Glomerular visceral epithelial cell (primary cell): Measurements from ENCODE around the gene RAB15.
A peak's percentile ranks its signal among the peaks of the same experiment; 100 is the strongest.

Source experiments
- DNase-seq: peaks from one replicate; pipeline ENCODE4 v3.0.0-alpha.2; 2016; ENCODE audit errors: extremely low spot score

RAB15 gene

DNA sequence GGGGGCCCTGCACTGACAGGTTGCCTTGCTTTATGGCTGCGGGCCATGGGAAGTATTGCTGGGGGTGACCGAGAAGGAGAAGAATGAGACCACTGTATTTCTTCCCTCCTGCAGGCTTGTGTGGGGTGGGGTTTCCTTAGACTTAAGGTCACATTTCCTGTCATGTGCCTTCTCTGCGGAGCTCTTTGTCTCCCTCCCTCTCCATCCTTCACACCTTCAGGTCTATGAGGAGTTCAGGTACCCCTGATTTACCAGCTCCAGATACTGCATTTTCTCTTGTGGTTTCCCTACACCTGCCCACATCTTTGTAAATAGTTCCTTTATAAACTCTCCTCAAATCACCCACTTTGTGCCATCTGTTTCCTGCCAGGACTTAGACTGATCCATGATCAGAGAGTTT is 18.2 kb upstream of the RAB15 start:
- DNase-seq, result no peak

DNA sequence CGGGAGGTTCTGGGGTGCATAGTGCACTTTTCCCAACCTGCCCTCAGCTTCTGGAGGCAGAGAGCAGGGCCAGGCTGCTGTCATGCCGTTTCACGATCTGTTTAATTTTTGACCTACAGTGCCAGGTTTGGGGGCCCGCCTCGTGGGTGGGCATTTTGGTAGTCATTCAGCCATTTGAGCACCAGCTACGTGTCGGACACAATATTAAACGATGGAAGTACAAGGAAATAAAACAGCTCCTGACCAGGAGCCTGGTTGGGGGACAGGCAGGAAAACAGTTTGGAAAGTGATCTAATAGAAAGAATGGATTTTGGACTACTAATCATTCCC is 15.3 kb upstream of the RAB15 start:
- no peak for DNase-seq

DNA sequence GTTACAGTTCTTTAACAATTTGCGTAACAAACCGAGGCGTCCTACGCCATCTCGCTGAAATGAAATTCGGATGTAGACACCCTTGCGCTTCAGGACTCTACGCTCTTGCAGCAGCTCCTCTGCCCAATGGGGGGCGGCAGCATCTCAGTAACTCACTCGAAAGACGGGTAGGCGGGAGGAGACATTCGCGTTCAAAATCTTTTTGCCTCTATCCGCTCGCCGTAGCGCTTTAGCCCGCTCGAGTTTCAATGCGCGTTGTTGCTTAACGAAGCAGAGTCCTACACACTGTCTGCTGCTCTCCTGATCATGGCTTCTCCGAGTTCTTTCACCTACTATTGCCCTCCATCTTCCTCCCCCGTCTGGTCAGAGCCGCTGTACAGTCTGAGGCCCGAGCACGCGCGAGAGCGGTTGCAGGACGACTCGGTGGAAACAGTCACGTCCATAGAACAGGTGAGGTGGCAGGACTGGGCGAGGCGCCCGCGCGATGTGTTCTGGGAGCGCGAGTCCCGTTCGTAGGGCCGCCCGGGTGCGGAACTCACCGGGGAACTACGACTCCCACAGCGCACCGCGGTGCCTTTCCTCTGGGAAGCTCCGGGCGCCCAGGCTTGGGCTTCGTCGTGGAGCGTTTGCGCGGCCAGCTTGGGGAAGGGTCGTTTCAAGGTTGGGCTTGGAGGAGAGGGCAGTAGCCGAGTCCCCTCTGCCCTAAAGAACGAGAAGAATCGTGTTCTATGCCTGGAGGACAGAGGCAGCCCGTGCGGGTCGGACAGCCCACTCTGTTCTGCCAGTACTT is 14.7 kb upstream of the RAB15 start, which contains the start of gene FNTB:
FNTB (plus strand) TSS at position 248 of the 790 bp plus-strand sequence; CDS start at position 307, 59 bp downstream.
- DNase-seq, result peak; percentile 94

DNA sequence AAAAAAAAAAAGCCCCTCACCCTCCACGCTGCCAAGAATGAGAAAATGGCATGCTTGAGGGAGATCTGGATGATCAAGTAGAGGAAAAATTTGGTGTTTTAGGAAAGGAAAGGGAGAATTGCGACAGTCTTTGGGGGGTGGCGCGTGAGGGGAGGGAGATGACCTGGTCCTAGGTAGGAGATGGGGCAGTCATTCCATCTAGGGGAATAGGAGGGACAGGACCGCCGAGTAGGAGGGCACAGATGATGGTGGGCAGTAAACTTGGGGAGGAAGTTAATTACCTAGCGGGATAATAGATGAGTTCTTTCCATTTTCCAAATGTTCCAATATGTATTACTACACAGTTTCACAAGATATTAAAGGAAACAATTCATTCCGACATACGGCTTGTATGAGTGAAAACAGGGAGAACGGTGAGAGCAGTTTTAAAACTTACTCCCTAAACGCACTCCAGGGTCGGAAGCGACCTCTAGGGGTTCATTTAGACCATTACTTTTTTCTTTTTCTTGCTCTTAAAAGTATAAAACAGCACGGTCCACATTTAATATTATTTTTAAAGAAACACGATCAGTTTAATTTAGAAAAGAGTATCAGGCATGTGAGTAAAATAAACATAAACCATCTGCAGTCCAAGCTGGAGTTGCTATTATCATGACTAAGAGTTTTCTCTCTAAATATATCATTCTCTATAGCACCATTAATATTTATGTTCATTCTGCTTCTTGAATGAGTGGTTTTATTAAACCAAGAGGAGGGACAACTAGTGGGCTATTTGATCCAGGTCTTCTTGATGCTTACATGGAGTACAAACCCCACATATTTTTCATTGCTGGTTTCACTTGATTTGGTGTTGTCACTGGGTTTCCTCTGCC is 11.5 kb upstream of the RAB15 start:
- DNase-seq, result peak; percentile 63

DNA sequence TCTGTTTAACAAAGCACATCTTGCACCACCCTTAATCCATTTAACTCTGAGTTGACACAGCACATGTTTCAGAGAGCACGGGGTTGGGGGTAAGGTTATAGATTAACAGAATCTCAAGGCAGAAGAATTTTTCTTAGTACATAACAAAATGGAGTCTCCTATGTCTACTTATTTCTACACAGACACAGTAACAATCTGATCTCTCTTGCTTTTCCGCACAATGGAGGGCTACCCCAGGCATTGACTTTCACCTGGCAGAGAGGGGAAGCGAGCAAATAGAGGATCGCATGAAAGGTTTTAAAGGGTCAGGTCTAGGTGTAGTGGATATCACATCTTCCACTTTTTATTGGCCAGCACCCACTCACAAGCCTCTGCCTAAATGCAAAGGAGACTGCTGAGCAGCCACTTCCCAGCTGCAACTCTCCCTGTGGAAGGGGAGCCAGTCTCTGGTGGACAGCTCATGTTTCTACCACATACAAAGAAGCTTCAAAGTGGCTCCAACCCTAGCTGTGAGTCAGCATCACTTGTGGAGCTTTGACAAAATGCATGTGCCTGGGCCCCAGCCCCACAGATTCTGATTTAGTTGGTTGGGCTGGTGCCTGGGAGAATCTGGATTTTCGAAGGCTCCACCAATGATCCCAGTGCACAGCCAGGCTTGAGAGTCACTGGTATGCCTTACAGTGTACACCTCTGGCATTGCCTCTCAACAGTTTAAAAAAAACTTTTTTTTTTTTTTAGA is 7.4 kb upstream of the RAB15 start:
- peak; percentile 15 for DNase-seq

DNA sequence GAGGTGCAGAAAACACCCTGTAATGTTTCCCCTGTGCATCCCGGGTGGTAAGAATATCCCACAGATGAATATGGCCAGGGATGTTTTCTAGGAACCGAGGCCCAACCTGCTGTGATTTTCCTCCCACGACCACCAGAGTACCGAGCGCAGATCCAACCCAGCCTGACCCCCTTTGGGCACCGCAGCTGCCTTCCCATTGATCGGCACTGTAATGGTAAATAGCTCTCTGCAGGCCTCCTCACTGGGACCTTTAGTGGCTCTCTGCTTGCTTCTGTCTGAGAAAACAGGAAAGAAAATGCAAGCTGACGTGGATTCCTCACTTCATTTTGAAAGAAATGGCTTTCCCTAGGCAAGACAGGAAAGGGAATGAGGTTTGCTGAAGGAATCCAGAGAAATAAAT is 2.4 kb upstream of the RAB15 start:
- no peak for DNase-seq

DNA sequence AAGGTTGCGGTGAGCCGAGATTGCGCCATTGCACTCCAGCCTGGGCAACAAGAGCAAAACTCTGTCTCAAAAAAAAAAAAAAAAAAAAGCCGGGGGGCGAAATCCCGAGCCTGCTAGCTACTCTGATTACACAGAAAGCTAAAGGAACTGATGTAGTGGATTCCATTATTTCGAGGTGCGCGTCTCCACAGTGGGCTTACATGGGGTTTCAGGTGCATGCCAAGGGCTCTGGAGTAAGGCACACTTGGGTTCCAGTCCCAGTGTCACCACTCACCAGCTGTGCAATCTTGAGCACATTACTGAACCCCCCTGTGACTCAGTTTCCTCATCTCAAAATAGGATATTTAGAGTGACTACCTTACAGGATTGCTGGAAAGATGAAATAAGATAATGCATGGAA is 1.7 kb upstream of the RAB15 start:
- no peak for DNase-seq

DNA sequence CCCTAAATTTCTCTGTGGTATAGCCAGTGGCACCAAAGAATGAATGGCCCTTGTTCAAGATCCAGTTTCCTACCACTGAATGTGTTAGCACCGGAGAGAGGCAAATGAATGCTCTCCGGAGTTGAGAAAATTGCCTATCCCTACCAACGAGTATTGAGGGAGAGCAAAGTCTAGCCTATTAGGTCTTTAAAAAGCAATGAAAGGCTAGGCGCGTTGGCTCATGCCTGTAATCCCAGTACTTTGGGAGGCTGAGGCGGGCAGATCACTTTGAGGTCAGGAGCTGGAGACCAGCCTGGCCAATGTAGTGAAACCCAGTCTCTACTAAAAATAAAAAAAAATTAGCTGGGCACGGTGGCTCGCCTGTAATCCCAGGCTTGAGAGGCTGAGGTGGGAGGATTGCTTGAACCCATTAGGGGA is 898 bp upstream of the RAB15 start:
- no peak for DNase-seq

DNA sequence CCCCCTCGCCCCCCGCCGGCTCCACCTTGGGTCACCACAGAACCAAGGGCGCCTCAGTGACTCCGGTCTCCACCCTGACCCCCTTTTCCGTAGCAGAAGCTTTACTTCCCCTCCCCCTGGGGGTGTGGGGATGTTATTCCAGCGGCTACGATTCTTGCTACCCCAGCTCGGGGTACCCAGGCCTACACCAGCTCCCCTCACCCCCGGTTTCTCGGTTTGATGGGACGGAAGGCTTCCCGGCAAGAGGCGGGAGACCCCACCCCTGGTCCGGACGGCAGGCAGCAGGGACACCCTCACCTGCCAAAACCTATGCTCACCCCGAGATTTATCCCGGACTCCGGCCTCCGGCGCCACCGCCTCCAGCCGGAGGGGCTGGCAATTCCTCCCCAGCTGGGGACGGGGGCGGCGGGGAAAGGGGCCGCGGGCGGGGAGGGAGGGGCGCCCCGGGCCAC is 619 bp downstream of the RAB15 start:
- no peak for DNase-seq

DNA sequence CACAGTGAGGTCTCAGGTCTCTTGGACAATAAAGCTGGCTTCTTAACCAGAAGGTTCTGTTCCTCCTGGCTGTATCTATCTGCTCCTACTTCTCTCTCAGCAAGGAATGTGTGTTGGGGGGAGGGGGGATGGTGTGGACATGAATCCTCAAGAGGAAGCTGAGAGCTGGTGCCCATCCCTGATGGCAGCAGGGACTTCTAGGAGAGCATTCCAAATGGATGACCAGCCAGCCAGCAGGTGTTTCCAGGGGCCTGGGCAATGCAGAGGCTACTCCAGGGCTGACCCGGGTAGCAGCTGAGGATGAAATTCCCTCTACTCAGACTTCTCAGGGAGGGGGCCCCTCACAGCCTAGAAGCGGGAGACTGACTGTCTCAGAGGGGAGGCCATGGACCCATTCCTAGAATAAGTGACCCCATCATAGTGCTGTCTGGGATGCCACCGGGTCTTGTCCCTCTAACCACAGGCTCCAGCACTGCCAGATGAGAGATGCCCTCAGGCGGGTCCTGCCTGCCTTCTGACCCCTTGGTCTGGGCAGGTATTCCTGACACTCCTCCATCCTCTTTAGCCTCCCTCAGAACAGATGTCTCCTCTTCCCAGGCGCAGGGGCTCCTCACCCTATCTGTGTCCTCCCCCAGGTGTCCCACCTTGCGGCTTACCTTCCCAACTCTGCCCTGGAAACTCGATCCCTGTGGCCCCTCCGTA is 1.2 kb downstream of the RAB15 start:
- peak; percentile 76 for DNase-seq

DNA sequence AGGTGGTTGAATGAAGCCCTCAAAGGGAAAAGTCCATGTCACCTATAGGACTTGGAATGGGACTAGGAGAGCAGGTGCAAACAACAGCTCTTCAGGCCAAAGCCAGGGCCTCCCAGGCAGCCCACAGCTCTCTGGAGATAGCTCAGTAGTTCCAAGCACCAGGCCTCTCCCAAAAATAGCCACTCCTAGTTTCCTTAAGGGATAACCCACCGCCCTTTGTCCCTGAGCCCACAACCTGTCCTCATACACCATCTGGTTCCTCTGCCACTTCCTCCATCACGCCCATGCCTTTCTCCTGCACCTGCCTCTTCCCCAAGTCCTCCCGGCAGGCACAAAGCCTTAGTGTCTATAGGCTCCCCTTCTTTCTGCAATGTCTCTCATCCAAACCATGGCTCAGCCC is 2.1 kb downstream of the RAB15 start:
- DNase-seq, result no peak

DNA sequence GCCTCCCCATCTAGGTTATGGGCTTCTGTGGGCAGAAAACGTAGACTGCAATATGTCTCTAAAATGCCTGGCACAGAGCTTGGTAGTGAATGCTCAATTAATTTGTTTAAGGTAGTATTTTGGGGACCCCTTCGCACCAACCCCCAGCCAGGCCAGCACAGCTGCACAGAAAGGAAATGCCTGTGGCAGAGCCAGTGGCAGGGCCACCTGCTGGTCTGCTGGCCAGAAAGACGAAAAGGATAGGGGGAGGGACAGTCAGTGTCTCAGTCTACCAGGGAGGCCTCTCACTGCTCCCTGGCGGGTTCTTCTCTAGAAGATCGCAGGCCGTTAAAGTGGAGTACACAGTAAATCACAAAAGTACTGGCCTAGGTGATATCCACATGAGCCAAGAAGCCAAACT is 3.5 kb downstream of the RAB15 start:
- no peak for DNase-seq

DNA sequence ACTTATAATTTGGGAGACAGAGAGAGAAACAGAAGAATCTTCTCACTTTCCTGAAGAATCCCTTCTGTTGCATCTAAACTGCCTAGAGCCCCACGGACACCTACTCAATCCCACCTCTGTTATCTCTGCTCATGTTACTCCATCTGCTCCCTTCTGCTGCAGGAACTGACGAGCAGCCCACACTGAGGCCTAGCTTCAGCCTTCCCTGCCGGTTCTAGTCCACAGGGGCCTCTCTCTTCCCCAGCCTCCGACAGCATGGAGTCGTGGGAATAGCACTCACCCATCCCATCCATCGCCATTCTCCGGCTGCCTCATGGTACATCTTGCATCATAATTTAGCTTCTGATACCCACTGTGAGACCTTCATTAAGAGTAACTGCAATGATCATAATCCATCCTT is 4.0 kb downstream of the RAB15 start:
- DNase-seq, result no peak

DNA sequence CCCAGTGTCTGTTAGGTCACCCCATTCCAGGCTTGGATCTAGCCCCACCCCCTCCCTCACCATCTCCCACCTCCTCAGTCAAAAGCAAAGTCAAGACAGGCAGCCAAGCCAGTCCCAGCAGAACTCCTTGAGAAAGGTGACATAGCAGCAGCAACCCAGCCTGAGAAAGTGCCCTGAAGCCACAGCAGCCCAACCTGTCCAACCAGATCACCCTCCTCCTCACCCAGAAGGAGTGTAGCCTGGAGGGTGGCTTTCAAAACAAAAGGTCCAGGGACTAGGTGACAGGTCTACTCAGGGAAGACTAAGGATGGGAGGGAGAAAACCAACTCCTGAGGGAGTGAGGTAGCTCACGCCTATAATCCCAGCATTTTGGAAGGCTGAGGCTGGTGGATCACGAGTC is 5.2 kb downstream of the RAB15 start:
- no peak for DNase-seq

DNA sequence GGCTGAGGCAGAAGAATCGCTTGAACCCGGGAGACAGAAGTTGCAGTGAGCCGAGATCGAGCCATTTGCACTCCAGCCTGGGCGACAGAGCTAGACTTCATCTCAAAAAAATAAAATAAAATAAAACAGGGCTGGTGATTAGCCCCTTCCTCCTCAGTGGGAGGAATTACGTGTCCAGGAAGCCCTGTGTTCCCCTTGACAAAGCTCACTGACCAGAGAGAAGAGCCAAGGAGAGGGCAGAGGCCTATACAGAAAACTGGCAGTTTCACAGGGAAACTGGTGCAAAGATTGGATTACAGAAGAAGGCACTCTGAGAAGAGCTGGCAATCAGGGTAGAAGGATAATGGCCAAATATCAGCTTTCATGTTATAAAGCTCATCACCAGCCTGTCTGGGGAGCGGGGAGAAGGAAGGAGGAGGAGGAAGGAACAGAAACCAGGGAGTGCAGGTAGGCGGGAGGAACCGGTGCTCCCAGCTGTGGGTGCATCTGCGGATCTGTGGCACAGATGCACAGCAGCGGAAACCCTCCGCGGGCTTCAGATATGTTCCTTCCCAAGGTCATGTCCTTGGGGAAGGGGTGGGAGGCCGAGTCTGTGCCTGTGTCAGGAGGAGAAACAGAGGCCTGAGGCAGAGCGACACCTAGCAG is 6.7 kb downstream of the RAB15 start:
- DNase-seq, result no peak

DNA sequence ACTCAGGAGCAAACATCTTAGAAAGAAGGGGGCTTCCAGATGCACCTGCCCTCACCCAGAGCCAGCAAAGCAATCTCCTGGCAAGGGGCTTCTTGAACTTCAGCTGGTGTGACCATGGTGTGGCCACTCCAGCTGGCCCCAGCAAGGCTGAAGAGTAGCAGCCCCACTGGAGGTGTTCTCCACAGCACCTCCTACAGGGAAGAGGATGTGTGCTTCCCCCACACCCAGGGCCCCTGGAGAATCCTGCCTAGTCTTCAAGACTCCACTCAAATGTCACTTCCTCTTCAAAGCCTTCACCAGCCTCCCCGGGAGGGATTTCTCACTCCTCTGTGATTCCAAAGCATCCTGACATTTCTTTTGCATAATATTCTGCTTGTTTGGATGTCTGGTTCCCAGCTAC is 8.5 kb downstream of the RAB15 start:
- DNase-seq, result no peak

DNA sequence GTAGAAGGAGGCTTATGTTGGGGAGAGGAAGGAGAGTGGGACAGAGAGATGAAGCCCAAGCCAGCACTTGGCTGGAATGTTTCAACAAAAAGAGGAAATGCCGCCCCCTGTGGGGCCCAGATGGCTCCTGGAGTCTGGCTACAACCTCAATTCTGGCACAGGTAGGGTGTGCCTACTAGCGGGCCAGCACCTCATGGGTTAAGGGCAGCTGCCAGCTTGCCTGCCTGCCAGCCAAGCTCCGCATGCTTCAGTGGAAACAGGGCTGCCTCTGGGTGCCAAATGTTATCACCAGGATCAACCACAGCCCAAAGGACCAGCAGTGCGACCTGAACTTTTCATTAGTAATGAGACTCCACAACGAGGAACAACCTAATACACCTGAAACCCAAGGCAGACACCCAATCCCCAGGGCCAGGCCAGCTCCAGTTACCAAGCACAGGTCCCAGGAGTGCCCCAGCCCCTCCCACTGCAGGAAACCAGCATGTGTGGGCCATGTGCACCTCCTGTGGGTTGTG is 11.3 kb downstream of the RAB15 start:
- DNase-seq, result no peak

DNA sequence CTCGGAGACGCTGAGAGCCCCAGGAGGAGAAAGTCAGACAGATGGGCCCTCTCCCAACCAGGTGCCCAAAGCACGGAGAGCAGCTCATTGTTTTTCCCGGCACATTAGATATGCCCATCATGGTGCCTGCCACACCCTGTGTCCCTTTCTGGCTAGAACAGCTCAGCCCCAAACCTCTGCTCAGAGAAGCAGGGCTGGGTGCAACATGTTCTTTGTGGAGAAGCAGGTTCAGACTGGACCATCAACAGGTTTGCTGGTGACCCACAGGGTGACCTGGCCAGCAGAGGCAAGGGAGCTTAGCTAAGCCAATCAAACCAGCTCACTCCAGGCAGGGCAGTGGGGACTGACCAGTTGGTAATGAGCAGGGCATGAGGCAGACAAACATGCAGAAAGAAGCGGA is 13.4 kb downstream of the RAB15 start:
- DNase-seq, result no peak

DNA sequence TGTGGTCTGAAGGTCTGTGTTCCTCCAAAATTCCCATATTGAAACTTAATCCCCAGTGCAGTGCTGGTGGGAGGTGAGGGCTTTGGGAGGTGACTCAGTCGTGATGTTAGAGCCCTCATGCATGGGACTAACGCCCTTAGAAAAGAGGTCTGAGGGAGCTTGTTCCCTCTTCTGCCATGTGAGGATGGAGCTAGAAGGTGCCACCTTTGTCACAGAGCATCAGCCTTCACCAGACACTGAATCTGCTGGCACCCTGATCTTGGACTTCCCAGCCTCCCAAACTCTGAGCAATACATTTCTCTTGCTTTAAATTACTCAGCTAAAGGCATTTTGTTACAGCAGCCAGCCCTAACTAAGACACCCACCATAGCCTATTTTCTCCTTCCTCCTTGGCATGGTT is 13.9 kb downstream of the RAB15 start:
- DNase-seq, result no peak

DNA sequence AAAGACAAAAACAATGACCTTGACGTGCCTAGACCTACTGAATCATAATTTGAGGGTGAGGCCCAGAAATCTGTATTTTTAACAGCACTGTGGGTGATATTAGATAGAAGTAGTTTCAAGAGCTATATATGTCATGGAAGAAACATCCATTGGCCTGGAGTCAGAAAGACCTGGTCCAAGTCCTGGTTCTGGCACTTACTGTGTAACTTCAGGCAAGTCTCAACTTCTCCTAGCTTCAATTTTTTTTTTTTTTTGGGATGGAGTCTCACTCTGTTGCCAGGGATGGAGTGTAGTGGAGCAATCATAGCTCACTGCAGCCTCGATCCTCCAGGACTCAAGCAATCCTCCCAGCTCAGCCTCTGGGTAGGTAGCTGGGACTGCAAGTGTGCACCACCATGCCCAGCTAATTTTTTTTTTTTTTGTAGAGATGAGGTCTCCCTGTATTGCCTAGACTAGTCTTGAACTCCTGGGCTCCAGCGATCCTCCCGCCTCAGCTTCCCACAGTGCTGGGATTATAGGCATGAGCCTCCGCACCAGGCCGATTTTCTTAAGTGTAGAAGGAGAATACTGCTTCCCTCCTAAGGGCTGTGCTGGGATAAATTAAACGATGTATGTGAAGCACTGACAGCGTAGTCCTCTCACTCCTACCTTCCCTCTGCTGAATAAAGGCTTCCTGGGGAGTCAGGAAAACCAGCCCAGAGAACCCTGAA is 15.3 kb downstream of the RAB15 start:
- DNase-seq, result no peak
